GM19025 (cell line): ENCODE measurements around the gene EHD3.
"Not testable (repeated sequence)": the region's sequence is repeated elsewhere in the genome, so short reads cannot be mapped to it uniquely, and the experiment has no call there.

Experiments used
- ATAC-seq: cut with Tn5 transposase; IDR thresholded peaks from one replicate; pipeline ENCODE4 v1.9.1; 2021; ENCODE audit warnings: mild to moderate bottlenecking, low read depth, moderate library complexity; ENCODE audit not compliant: unreplicated experiment

The EHD3 gene

DNA sequence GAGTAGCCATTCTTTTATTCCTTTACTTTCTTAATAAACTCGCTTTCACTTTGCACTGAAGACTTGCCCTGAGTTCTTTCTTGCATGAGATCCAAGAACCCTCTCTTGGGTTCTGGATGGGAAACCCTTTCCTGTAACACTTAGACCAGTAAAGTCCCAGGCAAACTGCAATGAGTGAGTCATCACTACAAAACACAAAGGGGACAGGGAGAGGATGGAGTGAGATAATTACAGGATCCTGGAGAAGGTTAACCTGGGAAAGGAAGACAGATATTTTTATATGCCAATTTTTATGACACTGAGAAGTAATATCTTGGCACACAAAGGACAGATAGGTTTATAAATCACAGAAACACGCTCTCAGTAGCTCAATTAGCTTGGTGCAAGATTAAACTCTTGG, 48.7 kb downstream of the EHD3 start:
- no peak for ATAC-seq

DNA sequence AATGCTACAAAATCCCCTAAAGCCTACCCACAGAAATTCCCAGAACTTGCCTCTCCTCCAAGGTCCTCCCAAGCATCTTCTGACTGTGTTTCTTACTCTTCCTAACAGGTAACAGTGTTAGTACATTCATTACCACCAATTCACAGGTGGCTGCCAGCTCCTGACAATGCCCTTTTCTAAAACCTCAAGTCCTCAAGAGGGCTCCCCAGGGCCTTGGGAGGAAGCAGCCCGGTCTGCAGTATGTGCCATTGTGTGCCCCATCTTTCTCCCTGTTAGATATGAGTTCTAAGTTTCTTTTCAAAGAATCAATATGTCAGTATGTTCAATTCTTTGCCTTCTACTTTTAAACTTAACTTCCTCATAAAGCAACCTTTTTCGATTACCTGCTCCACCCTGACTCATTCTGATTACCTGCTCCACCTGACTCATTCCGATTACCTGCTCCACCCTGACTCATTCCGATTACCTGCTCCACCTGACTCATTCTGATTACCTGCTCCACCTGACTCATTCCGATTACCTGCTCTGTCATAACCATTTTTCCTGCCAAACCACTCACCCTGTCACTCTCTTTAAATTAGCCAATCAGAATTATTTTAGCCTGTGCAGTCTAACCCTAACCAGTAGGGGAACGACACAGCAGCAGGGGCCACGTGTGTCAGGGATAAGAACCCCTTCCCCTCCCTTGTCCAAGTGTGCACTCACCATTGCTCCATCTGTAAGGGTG, 49.4 kb downstream of the EHD3 start:
- not testable (repeated sequence) for ATAC-seq

DNA sequence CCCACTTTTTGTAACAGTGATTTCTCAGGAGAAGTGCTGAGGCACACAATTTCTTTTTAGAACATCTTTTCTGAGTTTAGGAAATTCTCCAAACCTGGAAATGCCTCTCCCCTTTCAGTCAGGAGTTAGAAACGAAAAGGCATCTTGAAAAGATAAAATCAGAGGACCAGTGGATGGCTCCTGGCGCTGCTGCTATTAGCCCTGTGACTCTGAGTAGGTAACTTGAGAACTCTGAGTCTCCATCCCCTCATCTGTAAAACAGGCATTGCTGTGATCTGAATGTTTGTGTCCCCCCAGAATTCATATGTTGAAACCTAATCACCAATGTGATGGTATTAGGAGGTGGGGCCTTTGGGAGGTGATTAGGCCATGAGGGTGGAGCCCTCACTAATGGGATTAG, 50.2 kb downstream of the EHD3 start:
- ATAC-seq, result no peak

DNA sequence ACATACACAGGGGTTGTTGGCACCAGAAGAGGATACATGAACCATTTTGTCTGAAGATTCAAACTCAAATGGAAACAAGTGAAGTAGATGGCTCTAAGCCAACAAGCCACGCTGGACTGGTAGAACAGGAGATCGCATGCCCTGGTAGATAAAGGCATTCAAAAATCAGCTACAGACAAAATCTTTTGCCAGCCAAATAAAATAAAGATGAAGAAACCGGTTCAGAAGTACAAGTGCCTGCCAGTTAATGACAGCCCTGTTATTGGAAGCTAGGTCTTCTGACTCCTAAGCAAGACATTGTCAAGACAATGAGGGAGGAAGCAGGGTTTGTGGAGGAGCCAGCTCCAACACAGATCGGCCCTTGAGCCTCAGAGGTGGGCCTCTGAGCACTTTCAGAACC, 52.3 kb downstream of the EHD3 start:
- no peak for ATAC-seq

DNA sequence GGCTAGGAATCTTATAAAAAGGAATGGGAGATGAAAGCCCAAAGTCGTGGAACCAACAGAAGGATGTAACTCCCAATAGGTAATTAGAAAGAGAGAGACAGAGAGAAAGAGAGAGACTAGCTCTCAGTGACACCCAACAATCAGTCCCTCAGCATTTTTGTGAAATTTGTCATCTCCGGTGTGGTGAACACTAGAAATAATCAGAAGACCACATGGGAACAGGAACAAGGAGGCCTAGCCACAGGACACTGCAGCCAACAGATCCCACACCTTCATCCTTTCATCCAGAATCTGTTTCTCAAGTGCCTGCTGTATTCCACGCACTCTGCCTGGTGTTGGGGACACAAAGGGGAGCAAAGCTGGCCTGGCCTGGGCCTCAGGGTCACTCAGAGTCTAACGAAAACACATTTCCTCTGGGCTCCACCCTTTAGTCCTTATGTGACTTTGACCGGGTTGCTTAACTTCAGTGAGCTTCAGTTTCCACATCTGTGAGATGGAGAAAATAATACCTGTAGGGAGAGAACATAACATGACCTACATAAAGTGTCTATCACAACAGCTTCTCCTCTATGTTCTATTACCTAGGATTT, 53.1 kb downstream of the EHD3 start:
- no peak for ATAC-seq

DNA sequence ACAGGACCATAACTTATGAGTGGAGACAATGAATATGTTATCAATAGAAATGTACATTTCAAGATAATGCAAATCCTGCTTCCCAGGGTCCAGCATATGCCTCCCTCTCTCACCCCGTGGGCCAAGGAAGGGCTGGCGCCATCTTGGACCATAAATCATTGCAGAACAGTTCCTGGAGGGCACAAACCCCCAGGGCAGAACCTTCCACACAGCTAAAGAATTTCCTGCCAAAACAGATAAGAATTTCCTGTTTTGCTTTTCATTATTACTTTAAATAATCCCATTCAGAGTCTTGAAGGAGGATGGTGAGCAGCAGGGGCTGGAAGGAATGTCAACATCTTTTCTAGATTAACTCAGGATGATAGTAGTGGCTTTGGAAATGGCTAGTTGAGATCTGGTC, 53.7 kb downstream of the EHD3 start:
- ATAC-seq, result no peak

DNA sequence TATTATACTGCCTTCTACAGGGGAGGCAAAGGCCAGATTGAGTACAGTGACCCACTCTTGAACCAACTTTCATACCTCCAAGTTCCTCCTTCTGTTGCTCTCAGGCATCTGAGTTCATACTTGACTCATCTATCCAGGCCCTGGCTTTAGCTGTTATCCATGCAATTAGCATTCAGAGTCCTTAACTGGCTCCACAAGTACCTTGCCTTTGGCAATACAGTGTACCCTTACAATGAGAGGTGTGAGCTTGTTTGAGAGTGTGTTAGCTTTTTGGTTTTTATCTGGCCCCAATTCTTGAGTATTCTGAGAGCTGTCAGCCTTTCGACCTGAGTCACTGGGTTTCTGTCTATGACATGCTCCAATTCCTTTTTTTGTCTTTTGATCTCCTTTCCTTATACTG, 60.2 kb downstream of the EHD3 start:
- ATAC-seq, result no peak

DNA sequence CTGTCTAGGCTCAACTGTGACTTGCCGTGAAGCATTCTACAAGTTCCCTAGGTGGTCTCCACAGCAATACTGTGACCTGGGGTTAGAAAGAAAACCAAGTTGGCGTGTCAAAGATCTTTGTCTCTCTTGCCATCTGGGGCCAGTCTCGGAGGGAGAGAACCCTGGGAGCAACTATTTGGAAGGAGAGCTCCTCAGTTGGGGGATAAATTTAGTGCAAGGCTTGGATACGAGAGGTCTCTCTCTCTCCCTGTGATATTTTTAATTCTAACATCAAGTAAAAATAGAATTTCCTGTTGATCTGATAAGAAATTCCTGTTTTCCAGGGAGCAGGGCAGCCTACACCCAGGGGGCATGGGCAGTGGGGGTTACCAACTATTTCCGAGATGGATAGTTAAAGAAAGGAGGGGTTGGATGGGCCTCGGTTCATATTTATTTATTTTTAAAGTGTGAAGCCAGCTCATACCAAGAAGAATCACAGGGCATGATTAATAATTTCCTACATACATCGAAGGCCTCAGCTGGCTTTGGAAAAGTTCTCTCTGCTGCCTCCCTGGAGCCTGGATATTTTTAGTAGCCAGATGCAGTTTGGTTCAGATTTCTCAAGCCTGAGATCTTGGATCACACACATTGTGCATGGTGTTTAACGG, 62.8 kb downstream of the EHD3 start:
- no peak for ATAC-seq

DNA sequence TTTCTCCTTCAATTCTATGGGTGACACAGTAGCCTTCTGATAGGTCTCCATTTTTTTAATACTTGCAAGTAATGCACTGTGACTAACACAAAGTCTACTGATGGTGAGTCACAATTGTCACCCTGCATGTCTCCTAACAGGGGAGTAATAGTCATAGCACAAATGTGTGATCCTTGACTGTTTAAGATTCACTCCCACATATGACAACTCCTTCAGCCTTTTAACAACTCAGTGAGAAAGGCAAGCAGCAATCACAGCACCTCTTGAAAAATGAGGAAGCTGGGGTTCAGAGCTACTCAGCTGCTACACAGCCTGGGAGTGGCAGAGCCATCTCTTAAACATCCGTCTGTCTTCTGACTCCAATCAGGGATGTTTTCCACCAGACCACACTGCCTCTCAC, 63.8 kb downstream of the EHD3 start:
- no peak for ATAC-seq

DNA sequence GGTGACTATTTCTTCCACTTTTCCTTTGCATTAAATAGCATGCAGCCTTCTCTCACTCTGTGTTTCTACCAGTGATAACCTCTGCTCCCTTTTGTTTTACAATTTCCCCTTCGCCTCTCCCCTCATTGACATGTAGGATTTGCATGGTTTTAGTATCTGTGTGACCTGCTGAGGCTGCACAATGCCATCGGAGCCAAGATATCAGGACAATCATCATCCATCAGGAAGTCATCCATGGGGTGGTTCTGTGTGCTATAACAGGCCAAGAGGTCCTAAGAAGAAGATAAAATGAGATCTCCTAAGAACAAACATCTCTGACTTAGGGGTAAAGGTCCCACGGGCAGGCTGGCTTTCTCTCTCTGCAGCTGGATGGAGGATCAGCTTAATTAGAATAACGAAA, 65.6 kb downstream of the EHD3 start:
- ATAC-seq, result no peak

DNA sequence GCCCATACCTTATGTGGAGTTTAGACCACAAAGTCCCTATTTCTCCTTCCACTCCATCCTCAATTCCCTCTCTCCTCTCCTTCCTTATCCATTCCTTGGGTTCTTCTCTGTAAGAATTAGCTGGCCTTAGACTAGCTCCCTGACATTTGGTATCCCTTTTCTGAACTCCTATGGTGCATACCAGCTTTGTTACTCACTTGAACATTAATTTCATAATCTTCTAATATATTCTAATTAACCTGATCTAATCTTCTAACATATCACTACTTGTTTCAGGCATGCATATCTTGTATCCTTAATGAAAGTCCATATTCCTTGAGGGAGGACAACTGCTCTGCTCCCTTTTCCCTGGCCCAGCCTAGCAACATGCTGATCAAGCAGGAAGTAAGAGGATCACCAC, 66.4 kb downstream of the EHD3 start:
- ATAC-seq, result no peak

DNA sequence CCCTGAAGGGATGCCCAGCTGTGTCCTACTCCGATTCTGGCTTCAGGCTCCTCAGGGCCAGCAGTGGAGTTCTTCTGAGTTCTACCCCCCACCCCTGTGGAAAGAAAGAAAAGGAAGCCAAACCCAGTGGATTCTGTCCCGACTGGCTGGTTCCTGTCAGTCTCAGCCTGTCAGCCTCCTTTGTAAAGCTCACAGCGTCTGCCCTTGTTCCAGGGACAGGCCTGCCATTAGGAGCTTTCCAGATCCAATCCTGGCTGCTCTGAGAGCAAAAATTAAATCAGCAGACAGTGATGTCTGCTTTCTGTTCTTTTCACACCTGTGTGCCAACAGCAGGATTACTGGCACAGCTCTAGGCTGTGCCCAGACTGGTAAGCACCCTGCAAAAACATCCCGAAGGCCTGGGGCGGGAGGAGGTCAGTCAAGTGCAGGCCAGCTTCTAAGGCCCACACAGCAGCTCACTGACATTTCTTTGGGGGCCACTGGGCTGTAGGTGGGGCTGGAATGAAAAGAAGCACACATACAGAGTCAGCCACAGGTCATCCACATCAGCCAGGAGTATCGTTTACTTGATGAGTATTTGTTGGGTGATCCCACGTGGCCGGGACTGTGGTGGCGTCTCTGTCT, 69.1 kb downstream of the EHD3 start:
- no peak for ATAC-seq

DNA sequence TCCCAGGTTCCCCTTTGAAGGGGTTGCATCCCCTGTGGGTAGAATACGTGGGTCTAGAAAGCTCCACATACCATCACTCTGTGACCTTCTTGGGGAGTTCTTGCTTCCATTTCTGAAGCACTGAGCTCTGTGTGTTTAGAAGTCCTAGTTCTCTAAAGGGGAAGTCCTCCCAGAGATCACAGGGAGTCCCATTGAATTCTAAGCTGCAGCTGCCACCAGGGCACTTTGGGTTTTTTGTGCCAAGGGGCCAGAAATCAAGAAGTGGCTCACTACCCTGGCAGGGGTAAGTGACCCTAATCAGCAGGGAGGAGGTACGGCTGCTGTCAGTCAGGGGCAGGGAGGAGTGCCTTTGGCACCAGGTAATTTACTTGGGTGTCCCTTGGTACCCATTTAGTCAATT, 70.9 kb downstream of the EHD3 start:
- ATAC-seq, result no peak

DNA sequence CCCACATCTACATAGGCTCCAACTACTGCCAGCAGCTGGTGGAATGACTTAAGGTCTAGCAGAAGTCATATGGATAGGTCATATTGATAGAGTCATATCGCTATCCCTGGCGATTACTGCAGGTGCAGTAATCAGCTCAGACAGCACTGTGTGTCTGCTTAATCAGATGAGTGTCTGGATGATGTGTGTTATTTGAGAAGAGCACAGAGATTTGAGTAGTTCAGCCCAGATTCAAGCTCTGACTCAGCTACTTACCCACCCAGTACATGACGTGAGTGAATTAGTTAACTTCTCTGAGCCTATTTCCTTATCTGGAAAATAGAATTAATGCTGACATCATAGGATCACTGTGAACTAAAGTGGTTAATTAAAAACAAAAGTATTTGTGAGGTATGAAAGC, 78.9 kb downstream of the EHD3 start:
- ATAC-seq, result no peak

DNA sequence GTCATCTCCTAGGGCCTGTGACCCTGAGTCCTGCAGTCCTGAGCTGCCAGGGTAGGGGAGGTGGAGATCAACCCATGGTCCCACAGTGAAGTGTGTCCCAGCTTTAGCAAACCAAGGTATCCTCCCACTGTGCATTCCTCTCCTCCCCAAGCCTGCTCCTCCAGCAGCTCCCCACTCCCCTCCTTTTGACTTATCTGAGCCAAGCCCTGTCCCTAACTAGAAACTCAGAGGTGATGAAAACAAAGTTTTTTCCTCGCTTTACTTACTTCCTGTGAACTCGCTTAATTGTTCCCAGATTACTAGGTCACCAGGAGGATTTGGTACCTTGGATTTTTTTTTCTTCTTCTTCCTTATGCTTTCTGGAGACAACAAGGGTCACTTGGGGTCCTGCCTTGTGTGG, 80.8 kb downstream of the EHD3 start:
- ATAC-seq, result no peak

DNA sequence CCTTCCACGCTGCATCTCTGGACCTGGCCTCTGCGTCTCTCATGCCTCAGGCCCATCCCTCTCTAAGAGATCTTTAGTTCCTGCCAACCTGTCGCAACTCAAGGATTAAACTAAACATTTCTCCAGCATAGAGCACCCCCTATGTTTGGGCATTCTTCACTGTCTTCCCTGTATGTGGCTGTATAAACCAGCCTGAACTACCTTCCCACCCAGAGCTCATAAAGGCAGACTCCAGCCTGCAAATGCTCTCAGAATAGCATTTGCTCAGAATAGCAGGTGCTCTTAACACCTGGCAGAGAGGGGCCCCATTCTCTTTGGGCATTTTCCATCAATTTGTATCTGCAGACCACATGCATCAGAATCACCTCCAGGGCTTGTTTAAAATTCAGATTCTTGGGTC, 83.4 kb downstream of the EHD3 start:
- ATAC-seq, result no peak

DNA sequence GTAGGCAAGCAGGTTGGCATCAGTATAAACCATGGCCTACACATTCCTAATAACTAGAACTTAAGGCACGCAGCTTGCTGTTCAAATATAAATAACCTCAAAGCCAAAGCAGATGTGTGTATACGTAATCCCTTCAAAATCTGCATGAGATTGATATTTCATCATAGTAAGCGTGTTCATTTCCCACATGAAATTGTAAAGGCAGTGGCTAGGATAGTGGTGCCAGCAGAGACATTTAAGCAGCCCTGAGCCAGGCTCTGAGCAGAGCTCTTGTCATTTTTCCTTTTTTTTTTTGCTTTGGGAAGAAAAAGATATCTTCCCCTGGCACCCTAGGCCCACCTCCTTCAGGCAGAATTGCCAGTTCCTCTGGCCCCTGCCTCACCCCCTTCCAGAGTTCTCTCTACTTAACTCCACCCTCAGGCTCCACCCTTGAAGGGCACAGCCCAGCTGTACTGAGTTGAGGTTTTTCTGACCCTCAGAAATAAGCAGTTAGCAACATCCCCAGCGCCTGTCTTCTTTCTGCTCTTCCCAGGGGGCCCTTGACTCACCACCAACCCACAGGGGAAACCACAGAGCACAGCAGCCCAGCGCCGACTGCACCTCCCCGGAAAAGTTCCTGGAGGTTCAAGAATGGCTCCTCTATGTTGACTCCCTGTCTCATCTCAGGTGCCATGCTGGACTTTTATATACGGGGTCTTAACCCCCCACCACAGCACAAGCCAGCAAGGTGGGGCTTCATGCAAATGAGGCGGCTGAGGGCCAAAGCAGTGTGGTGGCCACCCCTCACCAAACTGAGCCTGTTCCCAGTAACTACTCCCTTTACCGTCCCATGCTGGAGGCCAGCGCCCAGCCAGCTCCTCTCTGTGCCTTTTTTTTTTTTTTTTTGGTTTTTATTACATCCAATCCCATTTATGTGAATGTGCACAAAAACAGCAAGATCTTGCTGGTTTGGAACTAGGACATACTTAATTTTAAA, 84.7 kb downstream of the EHD3 start:
- ATAC-seq, result peak; percentile 79
